ENCODE measurements around the gene PGM1. TPM values are rescaled to one million over a fixed set of nuclear protein-coding genes. Genes with fewer than 3 reads are reported as not detected.

PGM1 gene
- total RNA-seq, 1 experiment from 2014 or later = 101 TPM

GRCh38 chr1:63643926-63644325 is 50.7 kb downstream of the PGM1 start:
- CTCF ChIA-PET = interaction anchor here (0.6 kb wide), 1 partner anchor 48 kb away, joined by 4 read pairs; no protein-coding TSS in a partner anchor
- Histone ChIP-seq H3F3A (ENCODE audit: insufficient read depth, low read depth) (no peaks in the 10 kb centered on the region), H3K27ac (no peak overlapping the region), H3K4me1 (replicated peaks; ENCODE audit: insufficient read depth) (no peaks in the 10 kb centered on the region), H3K4me2 (no peak overlapping the region), H3K9me3 (ENCODE audit: insufficient read depth, low read depth) (no peaks in the 10 kb centered on the region), H4K20me1 (ENCODE audit: insufficient read depth) (no peaks in the 10 kb centered on the region), H2AFZ (no peak overlapping the region), H3K4me3 (no peak overlapping the region), H3K36me3 (ENCODE audit: low read depth) (0 out of 2 replicates have a peak, but pooled peaks cover 7% of the 10 kb centered on the region), H3K9me2 (ENCODE audit: insufficient read depth) (no peaks in the 10 kb centered on the region), H3K79me2 (ENCODE audit: low read depth) (no peaks in the 10 kb centered on the region), H3K27me3 (ENCODE audit: insufficient read depth, low read depth) (no peaks in the 10 kb centered on the region)
- TF ChIP-seq EZH2 (IDR thresholded peaks at IDR 0.05; ENCODE audit: low read depth) = no peak
- TF ChIP-seq CTCF (conservative IDR thresholded peaks at IDR 0.05) = no peak
- no peak for DNase-seq
- BruUV-seq (replicated peaks) = no TSS peak
- POLR2A ChIA-PET (ENCODE audit: unreplicated experiment) = interaction anchor here (0.5 kb wide), 1 partner anchor 276 kb away, joined by 6 read pairs; no protein-coding TSS in a partner anchor
- intact Hi-C loops (cut with micrococcal nuclease; ENCODE audit: unreplicated experiment) = no loop called here

- no peak overlapping the region for H3K27ac ChIP-seq
- peaks cover 20% of the 10 kb centered on the region for H3K36me3 ChIP-seq (ENCODE audit: low read depth)
- no peaks in the 10 kb centered on the region for H3K4me1 ChIP-seq (replicated peaks; ENCODE audit: insufficient read depth)
- CTCF ChIA-PET = no interaction called here
- H3K79me2 ChIP-seq (ENCODE audit: low read depth) = no peaks in the 10 kb centered on the region
- no TSS peak for BruUV-seq (replicated peaks)
- intact Hi-C loops (cut with micrococcal nuclease; ENCODE audit: unreplicated experiment) = no loop called here
- no peaks in the 10 kb centered on the region for H3K27me3 ChIP-seq (ENCODE audit: insufficient read depth, low read depth)
- no peak overlapping the region for H3K4me2 ChIP-seq
- H3K9me2 ChIP-seq (ENCODE audit: insufficient read depth) = no peaks in the 10 kb centered on the region
- no peaks in the 10 kb centered on the region for H4K20me1 ChIP-seq (ENCODE audit: insufficient read depth)
- H3F3A ChIP-seq (ENCODE audit: insufficient read depth, low read depth) = no peaks in the 10 kb centered on the region
- no peaks in the 10 kb centered on the region for H3K9me3 ChIP-seq (ENCODE audit: insufficient read depth, low read depth)
- no peak for TF ChIP-seq CTCF (conservative IDR thresholded peaks at IDR 0.05)
- TF ChIP-seq EZH2 (IDR thresholded peaks at IDR 0.05; ENCODE audit: low read depth) = no peak
- no peak overlapping the region for H2AFZ ChIP-seq
- POLR2A ChIA-PET (ENCODE audit: unreplicated experiment) = no interaction called here
- H3K4me3 ChIP-seq = no peak overlapping the region
- no peak for DNase-seq
These were observed 52.1 kb downstream of the PGM1 start for GRCh38 chr1:63645317-63645716.

- CTCF ChIA-PET = no interaction called here
- intact Hi-C loops (cut with micrococcal nuclease; ENCODE audit: unreplicated experiment) = no loop called here
- Histone ChIP-seq H4K20me1 (ENCODE audit: insufficient read depth) (no peaks in the 10 kb centered on the region), H3K79me2 (ENCODE audit: low read depth) (no peaks in the 10 kb centered on the region), H3K9me2 (ENCODE audit: insufficient read depth) (no peaks in the 10 kb centered on the region), H2AFZ (no peak overlapping the region), H3K27ac (no peak overlapping the region), H3K4me2 (no peak overlapping the region), H3F3A (ENCODE audit: insufficient read depth, low read depth) (no peaks in the 10 kb centered on the region), H3K9me3 (ENCODE audit: insufficient read depth, low read depth) (no peaks in the 10 kb centered on the region), H3K36me3 (ENCODE audit: low read depth) (peaks cover 22% of the 10 kb centered on the region), H3K4me3 (no peak overlapping the region), H3K27me3 (ENCODE audit: insufficient read depth, low read depth) (no peaks in the 10 kb centered on the region), H3K4me1 (replicated peaks; ENCODE audit: insufficient read depth) (no peaks in the 10 kb centered on the region)
- DNase-seq = no peak
- BruUV-seq (replicated peaks) = no TSS peak
- POLR2A ChIA-PET (ENCODE audit: unreplicated experiment) = no interaction called here
- TF ChIP-seq EZH2 (IDR thresholded peaks at IDR 0.05; ENCODE audit: low read depth) (no peak), CTCF (conservative IDR thresholded peaks at IDR 0.05) (no peak)
These were observed 55.5 kb downstream of the PGM1 start for GRCh38 chr1:63648689-63649088.
